Stimulated activated CD8-positive, alpha-beta memory T cell treated with anti-CD3 and anti-CD28 coated beads, Interleukin-12 subunit alpha, Interleukin-12 subunit beta, amount 100 ng/mL, for 4 hours (primary cell): ENCODE results near the gene PSG6.
"Not testable (repeated sequence)": the region's sequence is repeated elsewhere in the genome, so short reads cannot be mapped to it uniquely, and the experiment has no call there.

Source experiments
- DNase-seq: peaks from one replicate; pipeline ENCODE4 v3.0.0-alpha.2; 2020; ENCODE audit warnings: low read depth

PSG6 gene

DNA sequence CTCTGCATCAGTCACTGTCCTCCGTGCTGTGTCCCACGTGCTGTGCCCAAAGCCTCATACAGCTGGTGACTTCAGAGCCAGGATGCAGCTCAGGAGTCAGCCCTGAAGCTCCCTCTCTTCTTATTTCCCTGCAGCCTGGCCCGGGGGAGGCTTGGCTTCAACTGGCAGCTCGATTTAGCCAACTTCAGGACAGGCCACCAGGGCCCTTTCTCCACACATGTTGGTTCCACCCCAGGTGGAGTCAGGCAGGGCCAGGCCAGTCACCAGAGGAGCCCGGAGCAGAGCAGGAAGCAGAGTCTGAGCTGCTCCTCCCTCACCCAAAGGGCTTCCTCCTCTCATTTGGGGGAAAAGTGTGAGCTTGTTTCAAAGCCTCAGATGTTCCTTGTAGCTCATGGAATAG, 11.5 kb downstream of the PSG6 start:
- not testable (repeated sequence) for DNase-seq

DNA sequence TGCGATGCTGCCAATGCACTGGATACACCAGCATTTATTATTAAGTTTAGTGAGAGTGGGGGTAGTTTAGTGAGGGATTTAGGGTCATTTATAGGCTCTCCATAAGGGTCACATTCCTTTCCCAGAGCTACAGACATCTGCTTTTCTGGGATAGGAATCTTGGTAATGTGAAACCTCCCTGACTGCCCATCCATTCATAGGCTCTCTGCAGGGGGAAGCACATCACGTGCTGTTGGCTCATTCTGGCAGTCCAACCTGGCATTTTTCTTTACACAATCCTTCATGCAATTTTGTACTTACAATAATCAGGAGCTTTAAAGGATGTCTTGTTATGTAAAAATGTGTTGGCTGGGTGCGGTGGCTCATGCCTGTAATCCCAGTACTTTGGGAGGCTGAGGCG, 17.1 kb downstream of the PSG6 start:
- DNase-seq, result not testable (repeated sequence)

DNA sequence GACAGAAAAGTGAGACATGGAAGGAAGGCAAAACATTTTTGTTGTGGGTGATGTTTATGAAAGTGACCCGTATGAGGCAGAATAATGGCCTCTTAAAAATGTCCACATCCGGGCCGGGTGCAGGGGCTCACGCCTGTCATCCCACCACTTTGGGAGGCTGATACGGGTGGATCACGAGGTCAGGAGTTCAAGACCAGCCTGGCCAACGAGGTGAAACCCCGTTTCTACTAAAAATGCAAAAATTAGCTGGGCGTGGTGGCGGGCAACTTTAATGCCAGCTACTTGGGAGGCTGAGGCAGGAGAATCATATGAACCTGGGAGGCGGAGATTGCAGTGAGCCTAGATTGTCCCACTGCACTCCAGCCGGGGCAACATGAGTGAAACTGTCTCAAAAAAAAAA, 18.0 kb downstream of the PSG6 start:
- not testable (repeated sequence) for DNase-seq

DNA sequence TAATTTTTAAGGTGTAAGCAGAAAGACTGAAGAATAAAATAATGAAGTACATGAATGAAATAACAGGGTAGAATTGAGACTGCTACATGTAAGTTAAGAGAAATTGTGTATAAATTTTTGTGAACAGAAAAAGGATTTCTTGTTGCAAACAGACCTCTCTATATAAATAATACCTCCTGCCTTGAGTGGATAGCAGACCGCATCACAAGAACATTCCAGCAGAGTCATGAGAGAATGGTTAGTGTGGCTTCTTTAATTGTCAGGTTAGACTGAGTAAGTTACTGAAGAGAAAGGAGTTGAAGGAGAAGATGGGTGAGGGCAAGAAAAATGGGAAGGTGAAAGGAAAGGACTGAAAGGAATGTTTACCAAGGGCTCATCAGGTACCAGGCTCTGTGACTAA, 18.6 kb downstream of the PSG6 start:
- DNase-seq, result not testable (repeated sequence)

DNA sequence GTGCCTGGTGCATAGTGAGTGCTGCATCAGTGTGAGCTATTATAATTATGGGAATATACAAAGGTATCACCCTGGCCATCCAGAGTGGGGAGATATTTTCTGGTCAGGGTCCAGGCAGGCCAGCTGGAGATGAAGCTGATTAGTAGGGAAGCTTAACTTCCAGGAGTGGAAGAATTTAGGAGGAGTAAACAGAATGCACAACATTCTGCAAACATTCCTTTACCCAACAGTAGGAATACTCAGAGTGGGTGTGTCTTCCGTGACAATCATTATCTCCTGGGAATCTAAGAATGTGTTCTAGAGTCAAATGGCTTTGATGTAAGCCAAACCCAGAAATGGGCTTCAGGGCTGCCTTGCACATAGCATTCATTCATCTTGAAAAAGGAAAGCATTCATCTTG, 19.0 kb downstream of the PSG6 start:
- DNase-seq, result not testable (repeated sequence)

DNA sequence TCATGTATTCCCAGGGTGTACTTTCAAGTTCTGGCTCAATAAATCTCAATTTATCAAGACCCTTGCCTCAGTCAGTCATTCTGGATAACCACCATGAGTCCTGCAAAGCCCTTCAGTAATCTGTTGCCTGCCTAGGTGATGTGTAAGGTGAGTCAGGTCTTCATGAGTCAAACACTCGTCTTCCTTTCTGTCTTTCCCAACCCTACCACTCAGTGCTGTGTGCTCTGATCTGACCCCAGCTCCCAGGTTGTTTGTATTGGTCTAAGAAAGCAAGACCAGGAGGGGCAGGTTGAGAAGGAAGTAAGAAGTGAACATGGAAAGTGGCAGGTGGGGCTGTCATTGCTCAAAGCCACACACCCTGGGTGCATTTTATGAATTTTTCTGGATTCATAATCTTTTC, 20.0 kb downstream of the PSG6 start:
- DNase-seq, result not testable (repeated sequence)

DNA sequence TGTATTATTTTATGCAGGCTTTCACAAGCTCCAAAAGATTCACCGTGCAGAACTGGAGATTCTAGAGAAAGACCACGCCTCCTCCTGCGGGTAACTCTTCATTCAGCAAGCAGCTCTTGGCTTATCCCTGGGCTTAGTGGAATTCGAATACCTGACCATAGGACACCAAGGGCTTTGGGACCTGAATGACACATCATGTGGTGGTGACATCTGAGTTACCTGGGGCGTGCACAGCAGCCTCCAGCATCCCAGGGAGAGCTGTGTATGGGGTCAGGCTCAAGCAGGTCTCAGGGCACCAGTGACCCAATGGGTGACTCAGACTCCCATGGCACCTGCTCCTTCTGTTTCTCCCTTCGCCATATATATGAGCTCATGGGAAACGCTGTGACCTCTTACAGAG, 27.2 kb downstream of the PSG6 start:
- DNase-seq, result not testable (repeated sequence)

DNA sequence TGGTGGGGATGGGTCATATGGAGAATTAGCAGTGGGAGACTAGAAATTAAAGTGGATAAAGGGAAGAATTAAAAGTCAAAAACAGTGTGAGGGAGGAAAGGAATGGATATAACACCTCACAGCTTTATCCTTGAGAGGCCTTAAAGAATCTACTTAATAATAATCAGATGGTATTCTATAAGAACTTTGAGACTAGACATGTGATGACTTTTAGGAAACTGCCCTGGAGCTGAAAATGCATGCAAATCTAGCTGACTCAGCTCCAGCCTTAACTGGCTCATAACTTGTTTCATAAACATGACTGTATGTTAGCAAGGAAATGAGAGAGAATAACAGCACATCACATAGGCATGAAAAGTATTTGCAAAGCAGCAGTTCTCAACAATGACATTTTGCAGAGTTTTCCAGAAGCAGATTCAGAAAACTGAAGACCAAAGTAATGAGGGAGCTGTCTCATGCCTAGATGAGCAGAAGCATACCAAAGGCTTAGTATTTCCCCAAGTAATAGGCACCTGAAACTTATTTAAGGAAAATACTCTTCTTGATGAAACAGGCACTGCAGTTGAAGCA, 29.7 kb downstream of the PSG6 start:
- DNase-seq, result not testable (repeated sequence)

DNA sequence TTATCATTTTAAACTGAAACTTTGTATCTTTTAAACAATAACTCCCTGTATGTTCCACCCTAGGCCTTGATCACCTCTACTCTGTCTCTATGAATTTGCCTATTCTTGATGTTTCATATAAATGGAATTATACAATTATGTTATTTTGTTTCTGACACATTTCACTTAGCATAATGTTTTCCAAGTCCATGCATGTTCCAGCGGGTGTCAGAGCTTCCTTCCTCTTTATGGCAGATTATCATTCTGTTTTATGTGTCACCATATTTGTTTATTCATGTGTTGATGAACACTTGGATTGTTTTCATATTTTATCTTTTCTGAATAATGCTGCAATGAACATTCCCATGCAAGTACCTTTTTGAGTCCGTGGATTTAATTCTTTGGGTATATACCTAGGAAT, 35.0 kb downstream of the PSG6 start:
- DNase-seq, result not testable (repeated sequence)

DNA sequence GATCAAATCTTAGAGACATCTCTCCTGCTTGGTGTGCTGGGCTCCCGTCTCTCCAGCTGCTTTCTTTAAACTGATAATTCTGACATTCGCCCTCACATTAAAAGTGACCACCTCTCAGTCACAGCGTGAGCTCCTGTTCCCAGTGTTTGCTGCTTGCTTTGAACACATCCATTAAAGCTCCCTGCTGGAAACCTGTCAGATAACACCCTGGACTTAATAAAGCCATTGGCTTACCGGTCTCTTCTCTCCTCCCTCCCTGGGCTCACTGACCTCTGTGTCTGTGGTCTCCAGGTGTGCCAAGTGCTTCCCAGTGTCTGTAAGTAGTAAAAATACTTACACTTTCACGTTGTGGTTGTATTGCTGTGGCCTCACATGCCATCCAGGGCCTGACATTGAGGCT, 35.7 kb downstream of the PSG6 start:
- DNase-seq, result not testable (repeated sequence)

DNA sequence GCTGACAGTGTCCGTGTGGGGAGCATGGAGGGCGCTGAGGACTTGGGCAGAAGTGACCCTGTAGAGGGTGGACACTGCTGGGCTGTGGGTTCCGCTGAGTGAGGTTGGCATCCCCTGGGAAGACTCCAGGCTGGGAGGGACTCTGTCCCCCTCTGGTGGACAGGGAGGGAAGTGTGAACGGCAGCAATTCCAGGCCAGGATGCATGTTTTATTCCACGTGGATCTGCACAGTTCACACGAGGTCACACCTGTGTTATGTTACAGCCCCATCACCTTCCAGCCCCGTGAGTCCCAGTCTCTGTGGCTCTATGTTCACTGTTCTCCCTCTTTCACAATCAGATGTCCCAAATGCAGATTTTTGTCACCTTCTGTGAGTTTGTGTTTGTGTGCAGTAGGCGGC, 36.4 kb downstream of the PSG6 start:
- not testable (repeated sequence) for DNase-seq

DNA sequence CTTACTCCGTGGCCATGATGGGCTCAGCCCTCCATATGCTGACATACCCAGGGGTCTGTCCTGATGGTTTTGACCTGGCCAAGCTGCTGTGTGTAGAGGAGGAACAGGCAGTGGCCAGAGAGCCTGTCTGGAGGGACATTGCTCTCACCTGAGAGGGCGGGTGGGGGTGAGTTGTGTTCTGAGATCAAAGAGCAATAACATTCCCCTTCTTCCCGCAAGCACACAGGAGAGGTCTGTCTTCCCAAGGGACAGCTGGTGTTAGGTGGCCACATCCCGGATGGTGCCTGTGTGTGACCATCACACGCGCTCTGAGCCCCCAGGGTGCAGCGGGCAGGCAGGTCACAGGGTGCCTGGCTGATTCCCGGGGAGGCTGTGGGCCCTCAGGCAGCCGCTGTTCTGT, 37.1 kb downstream of the PSG6 start:
- not testable (repeated sequence) for DNase-seq

DNA sequence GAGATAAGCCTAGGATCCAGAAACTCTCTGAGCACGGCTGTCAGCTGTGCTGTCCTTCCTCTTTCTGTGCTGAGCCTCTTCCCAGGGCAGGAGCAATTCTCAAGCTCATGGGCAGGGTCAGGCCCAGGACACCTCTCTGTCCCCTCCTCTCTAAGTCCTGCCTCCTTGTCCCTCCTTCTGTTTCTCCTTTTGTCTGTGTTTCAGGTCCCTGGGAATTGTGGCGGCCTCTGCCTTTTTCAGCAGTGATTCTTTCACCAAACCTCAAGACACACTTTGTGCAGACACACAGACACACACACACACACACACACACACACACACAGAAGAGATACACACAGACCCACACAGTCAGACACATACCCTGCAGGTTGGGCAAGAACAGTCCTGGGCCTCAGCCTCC, 38.1 kb downstream of the PSG6 start, which contains the start of gene PSG1:
Gene PSG1, minus strand, starts transcription at position 101 of the 400 bp plus-strand sequence. CDS start 132 bp downstream, outside the sequence.
- no peak for DNase-seq

DNA sequence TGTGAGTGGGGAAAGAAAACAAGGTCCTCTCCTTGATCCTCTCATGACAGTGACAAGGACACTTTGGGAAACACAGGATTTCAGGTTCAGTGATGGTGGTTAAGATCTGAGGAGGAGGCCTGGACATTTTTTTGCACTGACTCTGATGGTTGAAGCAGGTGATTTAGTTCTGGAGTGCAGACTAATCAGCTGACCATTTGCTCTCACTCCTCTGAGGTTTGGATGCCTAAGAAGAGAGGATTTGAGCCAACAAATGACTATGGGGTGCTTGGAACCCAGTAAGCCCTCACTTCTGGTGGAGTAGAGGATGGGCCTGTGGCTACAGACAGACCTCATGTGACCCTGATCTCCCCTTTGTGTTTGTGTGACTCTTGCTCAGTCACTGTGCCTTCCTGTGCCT, 41.1 kb downstream of the PSG6 start:
- DNase-seq, result not testable (repeated sequence)

DNA sequence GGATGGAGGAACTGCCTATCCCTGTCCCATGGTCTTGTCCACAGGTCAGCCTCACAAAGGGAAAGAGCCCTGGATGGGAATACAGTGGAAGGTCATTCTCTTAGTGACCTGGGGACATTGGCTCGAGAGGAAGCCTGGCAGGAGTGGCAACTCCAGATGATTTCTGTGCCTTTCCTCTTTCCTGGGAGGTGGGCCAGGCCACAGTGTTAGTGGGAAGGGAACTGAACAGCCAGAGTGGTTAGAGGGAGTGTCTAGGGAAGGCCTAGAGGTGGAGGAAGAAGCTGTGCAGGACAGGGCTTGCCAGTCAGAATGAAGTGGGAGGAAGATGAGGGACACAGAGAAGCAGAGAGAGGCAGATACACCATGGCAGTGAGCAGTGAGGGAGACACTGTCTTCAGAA, 41.8 kb downstream of the PSG6 start:
- not testable (repeated sequence) for DNase-seq

DNA sequence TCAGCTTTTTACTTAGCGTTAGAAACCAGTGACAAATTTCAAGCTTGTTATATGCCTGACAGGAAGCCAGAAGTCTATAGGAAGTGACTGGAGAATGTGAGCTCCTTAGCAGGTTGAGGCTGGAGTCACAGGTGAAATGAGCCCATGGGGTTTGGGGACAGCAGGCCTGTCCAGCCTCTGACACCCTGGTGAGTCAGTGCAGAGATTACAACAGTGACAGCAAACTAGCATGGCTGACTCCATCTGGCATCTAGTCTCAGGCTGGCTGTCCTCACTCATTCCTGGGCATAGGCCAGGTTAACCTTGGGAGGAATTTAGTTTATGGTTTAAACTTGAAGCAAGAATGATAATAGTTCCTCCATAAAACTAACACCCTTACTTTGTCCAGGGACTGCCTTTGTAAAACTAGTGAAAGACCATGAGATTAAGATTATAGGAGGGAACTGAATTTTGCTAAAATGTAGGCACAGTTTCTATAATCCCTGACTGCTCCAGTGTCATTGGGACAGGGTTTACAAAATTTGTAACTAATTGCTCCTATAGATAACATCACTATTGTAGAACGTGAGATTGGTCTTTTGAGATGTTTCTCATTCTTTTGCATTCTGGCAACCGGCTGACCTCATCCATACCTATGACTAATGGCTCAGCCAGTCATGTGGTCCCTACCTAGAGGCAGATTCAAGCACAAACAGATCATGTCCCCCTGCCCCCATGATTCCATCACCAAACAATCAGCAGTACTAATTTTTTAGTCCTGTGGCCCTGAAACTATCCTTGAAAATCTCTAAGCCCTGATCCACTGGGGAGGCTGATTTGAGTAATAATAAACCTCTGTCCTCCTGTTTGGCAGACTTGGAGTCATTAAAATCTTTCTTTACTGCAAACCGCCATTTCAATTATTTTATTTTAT, 42.5 kb downstream of the PSG6 start:
- not testable (repeated sequence) for DNase-seq

DNA sequence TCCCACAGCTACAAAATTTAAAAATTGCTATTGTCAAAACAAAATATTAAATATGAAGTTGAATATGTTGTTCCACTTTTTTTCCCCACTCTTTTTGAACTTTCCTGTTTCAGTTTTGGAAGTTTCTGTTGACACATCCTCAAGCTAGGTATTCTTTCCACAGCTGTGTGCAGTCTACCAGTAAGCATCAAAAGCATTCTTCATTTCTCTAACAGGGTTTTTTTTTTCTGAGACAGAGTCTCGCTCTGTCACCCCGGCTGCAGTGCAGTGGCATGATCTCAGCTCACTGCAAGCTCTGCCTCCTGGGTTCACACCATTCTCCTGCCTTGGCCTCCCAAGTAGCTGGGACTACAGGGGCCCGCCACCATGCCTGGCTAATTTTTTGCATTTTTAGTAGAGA, 43.6 kb downstream of the PSG6 start:
- not testable (repeated sequence) for DNase-seq

DNA sequence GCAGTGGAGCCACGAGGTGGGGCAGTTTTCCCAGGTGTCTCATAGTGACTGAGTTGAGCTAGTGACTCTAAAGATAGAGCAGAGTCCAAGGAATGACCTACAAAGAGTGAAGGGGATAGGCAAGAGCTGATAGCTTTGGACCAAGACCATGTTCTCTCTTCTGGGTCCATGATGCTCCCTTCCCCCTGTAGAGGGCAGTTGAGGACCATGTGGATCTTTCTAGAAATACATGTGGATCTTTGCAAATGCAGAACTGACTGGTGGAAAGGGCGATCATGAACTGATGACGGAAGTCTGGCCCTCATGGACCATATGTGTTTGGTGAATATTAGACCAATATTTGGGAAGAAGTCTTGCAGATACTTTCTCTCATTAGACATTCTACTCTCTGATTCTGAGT, 45.1 kb downstream of the PSG6 start:
- DNase-seq, result no peak

DNA sequence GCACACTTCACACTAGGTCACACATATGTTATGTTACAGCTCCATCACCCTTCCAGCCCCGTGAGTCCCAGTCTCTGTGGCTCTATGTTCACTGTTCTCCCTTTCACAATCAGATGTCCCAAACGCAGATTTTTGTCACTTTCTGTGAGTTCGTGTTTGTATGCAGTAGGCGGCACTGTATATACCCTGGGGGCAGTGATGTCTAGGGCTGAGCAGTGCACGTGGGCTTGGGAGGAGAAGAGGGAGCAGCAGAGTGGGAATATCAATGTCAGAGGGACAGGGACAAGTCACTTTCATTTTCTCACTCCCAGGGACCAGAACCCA, 60.2 kb downstream of the PSG6 start:
- no peak for DNase-seq

DNA sequence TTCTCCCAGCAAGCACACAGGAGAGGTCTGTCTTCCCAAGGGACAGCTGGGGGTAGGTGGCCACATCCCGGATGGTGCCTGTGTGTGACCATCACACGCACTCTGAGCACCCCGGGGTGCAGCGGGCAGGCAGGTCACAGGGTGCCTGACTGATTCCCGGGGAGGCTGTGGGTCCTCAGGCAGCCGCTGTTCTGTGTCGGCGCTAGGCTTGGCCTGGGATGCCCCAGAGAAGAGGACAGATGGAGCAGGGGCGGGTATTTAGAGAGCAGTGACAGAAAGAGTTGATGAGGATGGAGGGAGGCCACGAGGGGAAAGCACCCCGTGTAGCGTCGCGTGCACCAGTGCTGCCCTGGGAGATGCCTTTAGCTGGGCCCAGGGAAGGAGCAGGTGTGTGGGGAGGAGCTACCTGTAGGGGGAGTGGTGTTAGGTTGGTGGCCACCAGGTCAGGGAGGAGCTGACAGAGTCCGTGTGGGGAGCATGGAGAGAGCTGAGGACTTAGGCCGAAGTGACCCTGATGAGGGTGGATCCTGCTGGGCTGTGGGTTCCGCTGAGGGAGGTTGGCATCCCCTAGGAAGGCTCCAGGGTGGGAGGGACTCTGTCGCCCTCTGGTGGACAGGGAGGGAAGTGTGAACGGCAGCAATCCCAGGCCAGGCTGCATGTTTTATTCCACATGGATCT, 60.7 kb downstream of the PSG6 start:
- DNase-seq, result not testable (repeated sequence)

DNA sequence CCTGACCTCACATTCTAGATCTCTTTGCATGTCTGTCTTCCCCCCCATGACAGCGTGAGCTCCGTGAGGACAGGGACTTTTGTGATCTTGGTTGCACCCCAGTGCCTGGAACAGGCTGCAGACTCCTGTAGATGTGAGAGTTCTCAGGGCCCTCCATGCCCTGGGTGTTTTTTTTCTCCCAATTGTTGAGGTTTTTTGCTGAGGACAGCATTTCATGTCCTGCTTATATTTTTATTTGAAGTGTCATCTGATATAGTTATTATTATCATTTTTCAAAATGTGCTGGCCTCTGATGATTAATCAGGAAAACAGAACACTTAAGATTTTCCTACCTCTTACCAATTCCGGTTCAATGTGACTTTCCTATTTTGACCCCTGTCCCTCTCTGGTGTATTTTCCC, 62.9 kb downstream of the PSG6 start:
- DNase-seq, result not testable (repeated sequence)

DNA sequence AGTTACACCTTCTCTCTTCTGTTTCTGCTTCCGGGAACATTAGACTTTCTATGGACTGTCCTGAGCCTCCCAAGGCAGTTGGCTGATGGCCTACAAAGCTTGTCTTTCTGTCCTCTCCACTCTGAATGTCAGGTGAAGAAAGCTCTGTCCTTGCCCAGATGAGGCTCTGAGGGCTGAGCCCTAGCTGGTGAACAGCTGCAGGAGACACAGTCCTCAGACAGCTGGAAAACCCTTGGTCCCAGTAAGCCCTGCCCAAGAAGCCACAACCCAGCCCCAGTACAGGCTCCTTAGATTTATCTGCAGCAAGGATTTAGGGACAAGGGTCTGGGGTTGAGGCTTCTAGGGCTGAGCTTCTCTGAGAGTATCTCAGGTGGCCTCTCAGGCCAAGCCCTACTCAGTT, 64.5 kb downstream of the PSG6 start:
- DNase-seq, result not testable (repeated sequence)

DNA sequence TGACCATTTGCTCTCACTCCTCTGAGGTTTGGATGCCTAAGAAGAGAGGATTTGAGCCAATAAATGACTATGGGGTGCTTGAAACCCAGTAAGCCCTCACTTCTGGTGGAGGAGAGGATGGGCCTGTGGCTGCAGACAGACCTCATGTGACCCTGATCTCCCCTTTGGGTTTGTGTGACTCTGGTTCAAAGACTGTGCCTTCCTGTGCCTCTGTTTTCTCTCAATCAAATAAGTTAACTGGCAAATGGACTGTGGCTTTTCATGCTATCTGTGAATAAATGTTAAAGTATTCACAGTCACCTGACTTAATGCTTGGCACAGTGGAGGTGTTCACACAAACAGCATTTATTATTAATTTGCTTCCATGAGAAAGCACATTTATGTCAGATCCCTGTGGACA, 64.9 kb downstream of the PSG6 start:
- DNase-seq, result not testable (repeated sequence)
